IPS-20b (cell line): ENCODE measurements around the gene FKBP10.

Experiments
- H3K27ac ChIP-seq: one replicate; pipeline ENCODE4 v1.5.1; 2013; ENCODE audit warnings: low read length
- H3K27me3 ChIP-seq: 2 replicates; pipeline ENCODE4 v1.6.1; 2013; ENCODE audit warnings: mild to moderate bottlenecking, low read length, inconsistent platforms; ENCODE audit not compliant: insufficient read depth
- H3K36me3 ChIP-seq: 2 replicates; pipeline ENCODE4 v1.6.1; 2013; ENCODE audit warnings: low read depth, mild to moderate bottlenecking, inconsistent platforms, low read length, moderate library complexity; ENCODE audit not compliant: insufficient read depth
- H3K4me1 ChIP-seq: 2 replicates; pipeline ENCODE4 v1.6.1; 2013; ENCODE audit warnings: mild to moderate bottlenecking, control low read depth, inconsistent platforms, low read length, moderate library complexity; ENCODE audit not compliant: insufficient read depth
- H3K4me3 ChIP-seq: 2 replicates; pipeline ENCODE4 v1.5.1; 2013; ENCODE audit warnings: mild to moderate bottlenecking, low read length, inconsistent platforms
- H3K9ac ChIP-seq: 2 replicates; pipeline ENCODE4 v1.6.1; 2013; ENCODE audit warnings: low read depth, mild to moderate bottlenecking, inconsistent platforms, low read length, moderate library complexity
- H3K9me3 ChIP-seq: 2 replicates; pipeline ENCODE4 v1.6.1; 2013; ENCODE audit warnings: mild to moderate bottlenecking, low read depth, low read length, inconsistent platforms; ENCODE audit not compliant: insufficient read depth

The FKBP10 gene

DNA sequence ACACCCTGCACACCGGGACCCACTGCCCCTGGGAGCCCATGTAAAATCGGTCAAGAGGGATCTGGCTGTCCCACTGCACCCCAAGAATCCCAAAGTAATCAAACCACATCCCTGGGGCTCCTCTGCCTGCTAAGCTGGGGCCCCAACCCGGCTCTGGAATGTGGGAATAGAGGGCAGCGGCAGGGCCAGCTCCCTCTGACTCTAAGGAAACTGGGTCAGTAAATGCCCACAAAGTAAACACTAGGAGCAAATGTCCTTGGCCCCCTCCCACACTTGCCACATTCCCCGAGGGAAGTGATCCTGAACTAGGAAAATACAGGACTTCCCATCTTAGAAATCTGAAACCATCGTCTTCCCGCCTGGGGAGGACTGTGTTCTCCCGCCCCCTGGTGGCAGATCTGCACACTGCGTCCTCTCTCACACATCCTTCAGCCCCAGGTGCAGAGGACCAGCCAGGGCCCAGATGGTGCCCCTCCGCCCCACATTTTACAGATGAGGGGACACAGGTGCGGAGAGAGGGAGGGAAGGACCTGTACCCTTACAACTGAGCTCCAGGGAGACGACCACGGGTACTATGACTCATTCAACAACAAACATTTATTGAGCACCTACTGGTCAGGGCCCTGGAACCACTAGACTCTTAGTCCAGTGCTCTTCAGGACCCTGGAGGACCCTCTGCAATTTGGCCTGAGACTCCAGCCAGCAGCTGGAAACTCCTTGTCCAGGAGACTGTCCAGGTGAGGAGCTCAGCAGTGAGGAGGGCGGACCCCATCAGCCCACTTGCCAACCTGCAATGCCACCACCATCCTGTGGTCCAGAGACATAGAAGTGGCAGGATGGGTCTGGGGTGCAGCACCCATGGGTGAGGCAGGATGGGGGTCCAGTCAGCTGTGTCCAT, 11.2 kb upstream of the FKBP10 start:
- Histone ChIP-seq H3K27me3 (no peaks in the 10 kb centered on the region), H3K4me1 (peaks cover 6% of the 10 kb centered on the region; the same call in 1 of the 2 replicates), H3K4me3 (peak overlapping the region; percentile 37; the same call in 1 of the 2 replicates), H3K9ac (peak overlapping the region; percentile 20; the same call in 1 of the 2 replicates), H3K9me3 (no peaks in the 10 kb centered on the region), H3K27ac (no peak overlapping the region), H3K36me3 (peaks cover 10% of the 10 kb centered on the region; the same call in 1 of the 2 replicates)

DNA sequence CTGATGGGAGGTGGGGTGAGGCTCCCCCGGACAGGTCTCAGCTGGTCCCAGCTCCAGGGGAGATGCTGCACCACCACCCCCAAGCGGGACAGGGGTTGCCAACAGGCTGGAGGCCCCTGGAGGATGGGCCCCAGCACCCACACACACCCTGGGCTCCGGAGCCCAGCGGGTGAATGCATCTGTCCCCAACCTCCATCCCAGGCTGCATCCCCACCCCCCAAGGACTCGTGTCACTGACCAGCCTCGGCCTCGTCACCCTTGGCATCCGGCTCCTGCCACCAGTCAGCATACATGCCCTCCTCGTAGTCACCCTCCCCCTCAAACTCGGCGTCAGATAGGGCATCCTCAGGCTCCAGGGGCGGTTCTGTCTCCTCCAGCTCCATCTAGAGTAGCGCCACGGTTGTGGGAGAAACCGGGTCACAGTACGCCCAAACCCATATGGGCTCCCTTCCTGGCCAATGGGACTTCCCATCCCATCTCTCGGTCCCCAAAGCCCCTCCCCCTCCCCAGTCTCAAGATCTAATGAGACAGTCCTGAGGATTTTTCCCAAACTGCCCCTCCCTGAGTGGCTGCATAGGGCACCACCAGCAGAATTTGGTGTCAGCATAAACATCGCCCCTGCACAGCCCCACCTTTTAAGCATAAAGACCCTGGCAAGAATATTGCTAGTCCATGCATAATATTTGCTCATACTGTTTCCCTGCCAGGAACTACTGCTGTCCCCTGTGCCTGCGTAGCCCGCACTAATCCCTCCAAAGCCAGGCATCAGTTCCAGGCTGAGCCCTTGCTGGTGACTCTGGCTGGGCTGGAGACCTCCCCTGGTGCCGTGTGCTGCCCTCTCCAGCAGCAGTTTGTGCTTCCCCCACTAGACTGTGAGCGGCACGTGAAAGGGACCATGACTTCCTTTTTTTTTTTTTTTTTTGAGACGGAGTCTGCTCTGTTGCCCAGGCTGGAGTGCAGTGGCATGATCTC, 9.5 kb upstream of the FKBP10 start:
- Histone ChIP-seq H3K27me3 (no peaks in the 10 kb centered on the region), H3K36me3 (peaks cover 11% of the 10 kb centered on the region), H3K4me1 (peaks cover 6% of the 10 kb centered on the region; the same call in 1 of the 2 replicates), H3K9ac (no peak overlapping the region), H3K4me3 (no peak overlapping the region), H3K27ac (no peak overlapping the region), H3K9me3 (no peaks in the 10 kb centered on the region)

DNA sequence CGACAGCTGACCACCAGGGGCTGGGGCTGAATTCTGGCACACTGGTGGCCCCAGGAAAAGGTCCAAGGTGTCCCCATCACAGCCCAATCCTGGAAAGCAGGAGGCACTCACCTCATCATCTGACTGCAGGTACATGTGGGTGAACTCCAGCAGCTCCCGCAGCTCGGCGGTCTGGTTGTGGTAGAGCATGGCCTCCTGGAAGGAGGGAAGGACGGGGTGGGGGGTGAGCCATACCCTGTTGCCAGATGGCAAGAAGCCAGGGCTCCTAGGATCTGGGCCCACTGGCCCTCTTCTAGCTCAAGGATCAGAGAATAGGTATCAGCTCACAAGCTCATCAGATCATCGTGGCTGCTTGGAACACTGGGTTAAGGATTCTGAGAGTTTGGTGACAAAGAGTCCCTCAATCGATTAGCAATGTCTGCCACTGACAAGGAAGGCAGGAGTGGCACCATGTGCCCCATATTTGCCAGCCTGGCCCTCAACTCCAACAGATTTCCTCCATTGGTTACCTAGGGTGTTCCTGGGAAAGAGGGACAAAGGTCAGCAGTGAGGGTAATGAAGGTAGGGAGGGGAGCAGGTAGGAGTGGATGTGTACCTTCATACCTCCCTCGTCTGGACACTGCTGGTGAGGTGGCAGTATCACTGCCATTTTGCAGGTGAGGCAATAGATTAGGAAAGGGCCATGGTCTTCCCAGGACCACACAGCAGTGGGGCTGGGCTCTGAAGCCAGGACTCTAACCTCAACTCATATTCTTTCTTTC, 5.9 kb upstream of the FKBP10 start:
- no peaks in the 10 kb centered on the region for H3K9me3 ChIP-seq
- H3K4me3 ChIP-seq: no peak overlapping the region
- H3K27ac ChIP-seq: no peak overlapping the region
- peaks cover 4% of the 10 kb centered on the region; the same call in 1 of the 2 replicates for H3K4me1 ChIP-seq
- no peak overlapping the region for H3K9ac ChIP-seq
- H3K36me3 ChIP-seq: peaks cover 11% of the 10 kb centered on the region
- peaks cover 9% of the 10 kb centered on the region for H3K27me3 ChIP-seq

DNA sequence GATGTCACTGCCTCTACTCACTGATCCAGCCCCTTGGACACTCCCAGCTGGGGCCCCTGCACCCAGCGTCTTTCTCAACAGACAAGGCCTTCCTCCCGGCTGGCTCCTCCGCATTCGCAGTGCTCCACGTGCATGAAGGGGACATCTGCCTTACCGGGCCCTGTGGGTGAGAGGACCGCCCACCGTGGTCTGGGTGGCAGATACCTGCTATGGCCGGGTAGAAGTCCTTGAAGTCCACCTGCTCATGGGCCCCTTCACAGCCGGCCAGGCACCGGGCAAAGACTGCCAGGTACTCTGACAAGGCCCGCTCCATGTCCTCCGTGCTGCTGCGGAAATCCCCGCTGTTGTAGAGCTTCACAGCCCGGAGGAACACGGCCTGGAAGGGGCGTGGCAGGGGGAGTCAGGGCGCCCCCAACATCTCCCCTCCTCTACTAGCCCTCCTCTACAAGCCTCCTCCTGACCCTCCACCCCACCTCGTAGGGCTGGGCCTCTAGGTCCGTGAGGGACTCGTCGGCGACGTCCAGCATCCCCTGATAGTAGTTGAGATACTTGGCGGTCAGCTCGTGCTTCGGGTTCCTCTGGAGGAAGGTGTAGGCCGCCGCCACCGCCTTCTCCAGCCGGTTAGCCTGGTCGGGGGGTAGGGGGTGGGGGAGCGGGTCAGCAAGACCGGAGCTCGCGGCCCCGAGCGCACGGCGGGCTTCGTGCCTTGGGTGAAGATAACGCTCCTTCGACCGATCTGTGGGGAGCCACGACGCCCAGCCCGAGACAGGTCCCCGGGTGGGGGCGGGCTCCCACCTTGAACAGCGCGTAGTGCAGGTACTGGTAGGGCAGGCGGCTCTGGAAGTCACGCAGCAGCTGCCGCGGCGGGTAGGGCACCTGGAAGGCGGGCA, 1.9 kb upstream of the FKBP10 start:
- no peak overlapping the region for H3K27ac ChIP-seq
- peak overlapping the region; percentile 90 for H3K4me3 ChIP-seq
- H3K4me1 ChIP-seq: peaks cover 10% of the 10 kb centered on the region; the same call in 1 of the 2 replicates
- no peaks in the 10 kb centered on the region for H3K9me3 ChIP-seq
- peak overlapping the region; percentile 93; the same call in 1 of the 2 replicates for H3K9ac ChIP-seq
- H3K36me3 ChIP-seq: peaks cover 6% of the 10 kb centered on the region
- H3K27me3 ChIP-seq: peaks cover 9% of the 10 kb centered on the region

DNA sequence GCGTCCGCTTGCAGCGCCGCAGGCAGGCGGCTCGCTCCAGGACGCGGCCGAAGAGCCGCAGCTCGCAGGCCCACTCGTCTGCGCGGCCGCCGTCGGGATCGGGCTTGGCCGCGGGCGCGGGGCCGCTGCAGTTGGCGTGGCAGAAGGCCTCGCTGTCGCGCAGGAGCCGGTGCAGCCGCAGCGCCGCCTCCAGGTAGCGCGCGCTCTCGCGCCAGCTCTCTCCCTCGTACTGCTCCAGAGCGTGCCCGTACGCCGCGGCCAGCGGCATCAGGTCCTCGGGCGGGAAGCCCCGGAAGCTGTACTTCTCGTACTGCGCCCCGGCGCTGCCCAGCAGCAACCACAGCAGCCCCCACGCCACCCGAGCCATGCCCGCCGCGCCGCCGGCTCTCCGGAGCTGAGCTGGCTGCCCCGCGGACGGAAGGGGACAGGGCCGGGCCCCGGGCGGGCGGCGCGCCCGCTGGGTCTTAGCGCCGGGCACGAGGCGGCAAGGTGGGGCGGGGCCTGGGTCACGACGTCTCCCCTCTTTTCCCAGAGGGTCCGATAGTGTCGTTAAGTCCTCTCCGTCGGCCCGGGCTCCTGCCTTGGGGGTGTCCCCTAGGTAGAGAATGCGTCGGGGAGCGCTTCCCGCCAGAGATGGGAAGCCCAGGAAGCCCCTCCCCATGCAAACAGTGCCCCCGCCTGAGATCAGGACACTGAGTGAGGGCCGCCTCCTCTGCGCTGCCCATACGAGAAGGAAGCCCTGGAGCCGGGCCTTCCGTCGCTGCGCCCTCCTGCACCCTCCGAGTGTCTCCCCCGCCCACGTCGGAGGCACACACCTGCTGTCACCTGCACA, 1.0 kb upstream of the FKBP10 start, which contains the start of gene P3H4:
Gene P3H4 (minus strand): TSS at position 401 of the 832 bp plus-strand sequence. CDS start 34 bp downstream, at position 367.
- peaks cover 10% of the 10 kb centered on the region; the same call in 1 of the 2 replicates for H3K4me1 ChIP-seq
- H3K27me3 ChIP-seq: peaks cover 9% of the 10 kb centered on the region
- peak within 1 kb of the TSS; percentile 93; the same call in 1 of the 2 replicates for H3K9ac ChIP-seq
- H3K27ac ChIP-seq: peak within 1 kb of the TSS; percentile 48
- H3K36me3 ChIP-seq: peaks cover 5% of the 10 kb centered on the region
- H3K4me3 ChIP-seq: peak within 1 kb of the TSS; percentile 90
- no peaks in the 10 kb centered on the region for H3K9me3 ChIP-seq

DNA sequence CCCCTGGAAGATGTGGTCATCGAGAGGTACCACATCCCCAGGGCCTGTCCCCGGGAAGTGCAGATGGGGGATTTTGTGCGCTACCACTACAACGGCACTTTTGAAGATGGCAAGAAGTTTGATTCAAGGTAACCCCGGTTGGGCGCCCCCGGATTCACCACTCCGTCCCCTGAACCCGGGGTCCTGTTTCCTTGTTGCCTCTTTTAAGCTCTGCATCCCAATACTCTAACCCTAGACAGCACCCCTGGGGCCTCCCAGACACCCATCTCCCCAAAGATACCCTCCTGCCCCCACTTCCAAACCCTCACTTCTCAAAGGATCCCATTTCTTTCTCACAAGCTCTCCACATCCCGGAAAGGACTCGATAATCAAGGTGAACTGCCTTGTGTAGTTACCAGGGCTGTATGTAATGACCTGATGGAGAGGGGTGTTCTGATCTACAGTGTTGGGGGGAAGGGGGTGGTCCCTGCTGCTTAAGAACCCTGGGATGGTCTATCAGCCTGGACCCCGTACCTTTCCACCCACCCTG, 412 bp downstream of the FKBP10 start:
- H3K9me3 ChIP-seq: no peaks in the 10 kb centered on the region
- H3K9ac ChIP-seq: peak overlapping the region; percentile 93
- peaks cover 9% of the 10 kb centered on the region for H3K27me3 ChIP-seq
- peaks cover 10% of the 10 kb centered on the region; the same call in 1 of the 2 replicates for H3K4me1 ChIP-seq
- peaks cover 13% of the 10 kb centered on the region for H3K36me3 ChIP-seq
- H3K4me3 ChIP-seq: peak overlapping the region; percentile 90
- peak overlapping the region; percentile 89 for H3K27ac ChIP-seq

DNA sequence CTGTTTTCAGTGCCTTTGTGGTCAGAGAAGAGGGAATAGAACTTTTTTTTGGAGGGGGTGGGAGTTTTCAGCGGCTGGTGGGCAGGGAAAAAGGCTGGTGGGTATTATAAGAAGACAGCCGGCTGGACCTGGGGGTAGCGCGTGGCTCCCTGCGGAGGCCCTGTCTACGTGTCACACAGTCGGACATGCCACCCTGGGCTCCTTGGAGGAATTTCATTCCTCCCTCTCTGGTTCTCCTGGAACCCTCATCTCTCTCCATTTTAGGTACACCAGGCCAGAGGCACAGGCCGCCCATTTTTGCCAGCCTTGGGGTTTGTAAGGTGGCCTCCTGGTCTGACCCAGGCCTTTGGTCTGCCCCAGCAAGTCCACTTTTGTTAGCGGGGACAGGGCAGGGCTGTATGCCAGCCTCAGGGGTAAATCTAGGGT, 908 bp downstream of the FKBP10 start:
- H3K9me3 ChIP-seq: no peaks in the 10 kb centered on the region
- peaks cover 9% of the 10 kb centered on the region for H3K27me3 ChIP-seq
- peak overlapping the region; percentile 90 for H3K4me3 ChIP-seq
- H3K4me1 ChIP-seq: peaks cover 10% of the 10 kb centered on the region; the same call in 1 of the 2 replicates
- H3K9ac ChIP-seq: peak overlapping the region; percentile 93; the same call in 1 of the 2 replicates
- H3K27ac ChIP-seq: peak overlapping the region; percentile 89
- peaks cover 16% of the 10 kb centered on the region for H3K36me3 ChIP-seq

DNA sequence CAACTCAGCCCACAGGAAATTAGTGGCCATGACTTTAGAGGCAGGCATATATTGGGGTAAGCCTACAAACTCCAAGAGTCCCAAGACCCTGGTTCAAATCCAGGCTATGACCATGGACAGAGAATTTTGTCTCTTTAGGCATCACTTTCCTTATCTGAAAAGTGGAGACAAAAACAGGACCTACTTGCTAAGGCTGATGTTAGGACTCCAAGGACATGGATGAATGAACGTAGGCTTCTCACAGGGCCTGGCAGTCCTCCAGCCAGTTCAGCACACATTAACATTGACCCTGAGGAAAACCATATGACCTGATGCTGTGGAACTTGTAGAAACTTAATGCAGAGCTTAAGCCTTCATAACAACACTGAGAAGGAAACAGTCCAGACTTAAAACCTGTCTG, 1.4 kb downstream of the FKBP10 start:
- Histone ChIP-seq H3K4me1 (peaks cover 14% of the 10 kb centered on the region; the same call in 1 of the 2 replicates), H3K27ac (no peak overlapping the region), H3K36me3 (peaks cover 19% of the 10 kb centered on the region), H3K9ac (peak overlapping the region; percentile 93; the same call in 1 of the 2 replicates), H3K27me3 (peaks cover 9% of the 10 kb centered on the region), H3K9me3 (no peaks in the 10 kb centered on the region), H3K4me3 (peak overlapping the region; percentile 90)

DNA sequence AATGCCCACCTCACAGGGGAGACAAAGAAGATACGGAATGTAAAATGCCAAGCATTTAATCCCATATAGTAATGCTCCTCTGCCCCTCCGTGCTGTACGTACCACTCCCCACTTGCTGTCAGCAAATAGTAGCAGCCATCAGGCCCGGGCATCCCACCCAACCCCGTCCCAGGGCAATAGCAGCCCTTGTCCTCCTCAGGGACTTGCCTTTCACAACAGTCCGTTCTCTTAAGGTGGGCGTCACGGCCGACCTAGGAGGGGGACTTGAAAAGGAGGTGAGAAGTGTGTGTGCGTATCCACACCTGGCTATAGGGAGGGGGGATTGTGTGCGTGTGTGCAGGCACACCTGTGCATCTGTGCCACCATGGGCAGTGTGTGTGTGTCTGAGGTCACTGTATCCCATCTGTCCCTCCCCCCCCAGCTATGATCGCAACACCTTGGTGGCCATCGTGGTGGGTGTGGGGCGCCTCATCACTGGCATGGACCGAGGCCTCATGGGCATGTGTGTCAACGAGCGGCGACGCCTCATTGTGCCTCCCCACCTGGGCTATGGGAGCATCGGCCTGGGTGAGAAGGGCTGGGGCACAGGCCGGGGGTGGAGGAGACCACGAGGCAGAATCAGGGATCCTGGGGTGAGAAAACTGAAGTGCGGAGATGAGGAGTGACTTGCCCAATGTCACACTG, 4.0 kb downstream of the FKBP10 start:
- Histone ChIP-seq H3K36me3 (peaks cover 33% of the 10 kb centered on the region), H3K27me3 (no peaks in the 10 kb centered on the region), H3K27ac (no peak overlapping the region), H3K4me1 (peaks cover 18% of the 10 kb centered on the region; the same call in 1 of the 2 replicates), H3K9me3 (no peaks in the 10 kb centered on the region), H3K4me3 (no peak overlapping the region), H3K9ac (no peak overlapping the region)
